Tibial nerve (tissue), 3 donors: ENCODE measurements around the gene MATN1.

Experiments
- CTCF ChIP-seq, 5 experiments: fragments of 200-600 bp in 3 of 5; fragments of 450-650 bp in 2 of 5; sonication (generic) in 3 of 5; IDR thresholded peaks; one replicate each; pipeline ENCODE4 v1.5.1; 2016 to 2019; ENCODE audit warnings: antibody characterized with exemption in 5 of 5, mild to moderate bottlenecking in 3 of 5, moderate library complexity in 2 of 5
- POLR2A ChIP-seq, 2 donors: fragments of 450-650 bp; IDR thresholded peaks; one replicate each; pipeline ENCODE4 v1.6.1; 2017; ENCODE audit warnings: antibody characterized with exemption in 2 of 2, mild to moderate bottlenecking in 2 of 2, moderate library complexity in 2 of 2

DNA sequence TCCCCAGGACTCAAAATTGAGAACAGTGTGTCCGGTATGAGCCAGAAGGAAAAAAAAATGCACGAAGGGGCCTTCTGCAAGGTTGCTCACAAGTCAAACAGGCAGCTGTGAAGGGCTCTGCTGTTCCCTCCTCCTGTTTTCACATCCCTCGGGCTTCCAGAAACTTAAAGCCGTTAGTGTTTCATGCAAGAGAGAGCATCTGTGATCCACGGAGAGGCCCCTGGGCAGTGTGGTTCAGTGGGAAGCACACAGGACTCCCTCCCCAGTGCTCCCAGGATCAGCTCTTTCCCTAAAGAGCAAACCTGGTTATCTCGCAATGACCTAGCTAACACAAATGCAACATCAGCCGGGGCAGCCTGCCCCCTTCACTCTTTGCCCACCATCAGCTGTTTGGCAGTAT lies 2.9 kb upstream of the MATN1 start:
- TF ChIP-seq CTCF (IDR thresholded peaks at IDR 0.05) (no peak), POLR2A (IDR thresholded peaks at IDR 0.05) (no peak)
